CD14-positive monocyte (primary cell): ENCODE data around the gene IFT25. TPM values are rescaled to one million over a fixed set of nuclear protein-coding genes. Genes with fewer than 3 reads are reported as not detected.

Source experiments
- DNase-seq, 3 donors: peaks; one replicate each; pipeline ENCODE4 v3.0.0-alpha.2; 2011 to 2022
- H2AFZ ChIP-seq: 2 replicates; pipeline ENCODE4 v1.6.0; 2012; ENCODE audit warnings: mild to moderate bottlenecking, low read depth, low read length, inconsistent platforms; ENCODE audit not compliant: insufficient read depth, poor library complexity, severe bottlenecking
- H3K27ac ChIP-seq, 2 donors: 1 replicate in 1 of 2; 2 replicates in 1 of 2; pipeline ENCODE4 v1.5.1; 2012 to 2013; ENCODE audit warnings: low read length in 2 of 2, control low read depth in 1 of 2, inconsistent platforms in 1 of 2, low read depth in 1 of 2, mild to moderate bottlenecking in 1 of 2
- H3K27me3 ChIP-seq, 2 donors: one replicate each; pipeline versions ENCODE4 v1.6.0 to v1.6.1; 2011 to 2013; ENCODE audit warnings: low read length in 2 of 2; ENCODE audit not compliant: control insufficient read depth in 2 of 2, insufficient read depth in 2 of 2
- H3K36me3 ChIP-seq, 2 donors: replicated peaks in 1 of 2; 1 replicate in 1 of 2; 2 replicates in 1 of 2; pipeline versions ENCODE4 v1.5.1 to v1.6.1; 2012 to 2013; ENCODE audit warnings: low read length in 2 of 2, control low read depth in 1 of 2, inconsistent platforms in 1 of 2, mild to moderate bottlenecking in 1 of 2; ENCODE audit not compliant: insufficient read depth in 2 of 2, control insufficient read depth in 1 of 2
- H3K4me1 ChIP-seq, 2 donors: 1 replicate in 1 of 2; 2 replicates in 1 of 2; pipeline versions ENCODE4 v1.5.1 to v1.6.1; 2012 to 2013; ENCODE audit warnings: low read length in 2 of 2, control low read depth in 1 of 2, inconsistent platforms in 1 of 2, mild to moderate bottlenecking in 1 of 2, moderate library complexity in 1 of 2; ENCODE audit not compliant: insufficient read depth in 2 of 2, control insufficient read depth in 1 of 2
- H3K4me2 ChIP-seq: replicated peaks from 2 replicates; pipeline ENCODE3; 2012; ENCODE audit warnings: low read length, moderate library complexity, mild to moderate bottlenecking; ENCODE audit not compliant: poor library complexity, severe bottlenecking; ENCODE audit errors: extremely low read depth
- H3K4me3 ChIP-seq, 3 experiments: fragments of 200-600 bp in 1 of 3; sonication (generic) in 1 of 3; replicated peaks in 1 of 3; 1 replicate in 2 of 3; 2 replicates in 1 of 3; pipeline ENCODE4 v1.5.1; 2011 to 2013; ENCODE audit warnings: low read length in 3 of 3, mild to moderate bottlenecking in 3 of 3, control low read depth in 2 of 3, low read depth in 2 of 3, inconsistent platforms in 1 of 3, moderate library complexity in 1 of 3
- H3K79me2 ChIP-seq: 2 replicates; pipeline ENCODE4 v1.6.0; 2012; ENCODE audit warnings: mild to moderate bottlenecking, control low read depth, inconsistent platforms, low read length, moderate library complexity; ENCODE audit not compliant: insufficient read depth
- H3K9ac ChIP-seq: 2 replicates; pipeline ENCODE4 v1.6.0; 2017; ENCODE audit warnings: low read length, mild to moderate bottlenecking; ENCODE audit not compliant: insufficient read depth, poor library complexity, severe bottlenecking
- H3K9me3 ChIP-seq, 2 donors: replicated peaks in 1 of 2; 1 replicate in 1 of 2; 2 replicates in 1 of 2; pipeline versions ENCODE4 v1.5.1 to v1.6.1; 2012 to 2013; ENCODE audit warnings: low read length in 2 of 2, control low read depth in 1 of 2; ENCODE audit not compliant: control insufficient read depth in 1 of 2, insufficient read depth in 1 of 2
- H4K20me1 ChIP-seq: 2 replicates; pipeline ENCODE4 v1.6.0; 2012; ENCODE audit warnings: mild to moderate bottlenecking, low read length, control low read depth, moderate library complexity; ENCODE audit not compliant: insufficient read depth
- H3K27ac Mint-ChIP-seq, 7 donors: one replicate each; pipeline ENCODE4 v1.8.0; 2020; ENCODE audit warnings: mild to moderate bottlenecking in 7 of 7, mixed read lengths in 7 of 7, moderate library complexity in 6 of 7, inconsistent platforms in 2 of 7
- H3K27me3 Mint-ChIP-seq, 3 donors: one replicate each; pipeline ENCODE4 v1.8.0; 2021 to 2022; ENCODE audit warnings: low read depth in 3 of 3, mild to moderate bottlenecking in 3 of 3, mixed read lengths in 3 of 3, moderate library complexity in 3 of 3, inconsistent platforms in 1 of 3
- H3K36me3 Mint-ChIP-seq, 2 donors: one replicate each; pipeline ENCODE4 v1.8.0; 2020; ENCODE audit warnings: mixed read lengths in 2 of 2, inconsistent platforms in 1 of 2, mild to moderate bottlenecking in 1 of 2
- H3K4me1 Mint-ChIP-seq: one replicate; pipeline ENCODE4 v1.8.0; 2020; ENCODE audit warnings: mild to moderate bottlenecking, mixed read lengths
- H3K4me3 Mint-ChIP-seq, 2 donors: one replicate each; pipeline ENCODE4 v1.8.0; 2020; ENCODE audit warnings: mild to moderate bottlenecking in 2 of 2, mixed read lengths in 2 of 2, moderate library complexity in 1 of 2
- H3K9me3 Mint-ChIP-seq, 7 donors: one replicate each; pipeline ENCODE4 v1.8.0; 2020 to 2022; ENCODE audit warnings: mixed read lengths in 7 of 7, mild to moderate bottlenecking in 6 of 7, moderate library complexity in 6 of 7, inconsistent platforms in 2 of 7
- CTCF ChIP-seq: fragments of 200-600 bp; IDR thresholded peaks from one replicate; pipeline ENCODE4 v1.8.0; 2022; ENCODE audit warnings: antibody characterized with exemption, mild to moderate bottlenecking
- WGBS: methylation state at CpG from one replicate; pipeline ENCODE4 v1.1.5; 2013; ENCODE audit warnings: missing lambda C conversion rate; ENCODE audit not compliant: insufficient coverage; 5-methylcytosine and 5-hydroxymethylcytosine counted together
- intact Hi-C, 2 donors: fragments of 100-400 bp; cut with micrococcal nuclease; formaldehyde crosslinking; loops; one replicate each; pipeline versions ENCODE4 v1.15.0 to v1.15.1; 2023
- polyA plus RNA-seq, 3 donors: library from polyadenylated mRNA; depleted of rRNA in 1 of 3; unstranded in 2 of 3; stranded (reverse) in 1 of 3; fragments of 300-500 nt in 2 of 3; fragments of >200 nt in 1 of 3; fragmentation: Illumina TruSeq in 2 of 3; gene quantifications; 1 replicate in 2 of 3; 2 replicates in 1 of 3; pipeline ENCODE4 v1.2.3, GENCODE V29; 2012 to 2021

Gene IFT25
- polyA plus RNA-seq, 3 donors, result 17.1 to 30.6 (median 27.8) TPM

GRCh38 chr1:53945183-53945432, 391 bp downstream of the IFT25 start:
- Mint-ChIP-seq H3K36me3 (peaks cover 0 to 2% of the 10 kb centered on the region in 2 donors), H3K4me3 (peak overlapping the region; percentile 94 to 96), H3K9me3 (no peaks in the 10 kb centered on the region), H3K4me1 (peaks cover 22% of the 10 kb centered on the region), H3K27ac (peak overlapping the region; percentile 87 to 94 (median 92)), H3K27me3 (no peaks in the 10 kb centered on the region)
- Histone ChIP-seq H3K27ac (peak overlapping the region; percentile 51 to 78), H3K9me3 (no peaks in the 10 kb centered on the region), H4K20me1 (no peaks in the 10 kb centered on the region), H3K36me3 (no peaks in the 10 kb centered on the region), H2AFZ (peak overlapping the region; percentile 100), H3K9ac (peak overlapping the region; percentile 81), H3K4me3 (peak overlapping the region; percentile 50 to 96 (median 82)), H3K4me2 (peak overlapping the region; percentile 80), H3K4me1 (peaks cover 18 to 22% of the 10 kb centered on the region in 2 donors), H3K79me2 (peaks cover 35% of the 10 kb centered on the region), H3K27me3 (no peaks in the 10 kb centered on the region)
- no peak for TF ChIP-seq CTCF
- intact Hi-C loops, result loop anchor here (2.0 to 10.0 kb wide), 7 partner anchors 54 to 820 kb away; partner anchors contain the start of genes TCEANC2 (in 2 of the 2), TMEM59 (in 2 of the 2), NDC1 (in 1 of the 2) and PARS2 (in 1 of the 2)
- no peak for DNase-seq
- 0% methylated on average over 2 of the region's 16 CpGs for WGBS

GRCh38 chr1:53944469-53945182, 873 bp downstream of the IFT25 start:
- no peaks in the 10 kb centered on the region for H4K20me1 ChIP-seq
- peak in 1 of 3 donors; percentile 10 for DNase-seq
- TF ChIP-seq CTCF, result no peak
- peak overlapping the region; percentile 80 for H3K4me2 ChIP-seq
- WGBS, result 89% methylated on average over 12 of the region's 20 CpGs
- Mint-ChIP-seq H3K4me3 (peak overlapping the region; percentile 94 to 96), H3K36me3 (peaks cover 0 to 2% of the 10 kb centered on the region in 2 donors), H3K4me1 (peaks cover 22% of the 10 kb centered on the region), H3K27me3 (no peaks in the 10 kb centered on the region), H3K27ac (peak overlapping the region; percentile 20 to 93 (median 91)), H3K9me3 (no peaks in the 10 kb centered on the region)
- peak overlapping the region; percentile 81 for H3K9ac ChIP-seq
- peaks cover 18 to 22% of the 10 kb centered on the region in 2 donors for H3K4me1 ChIP-seq
- peaks cover 35% of the 10 kb centered on the region for H3K79me2 ChIP-seq
- intact Hi-C loops, result loop anchor here (2.0 to 10.0 kb wide), 7 partner anchors 54 to 820 kb away; partner anchors contain the start of genes TCEANC2 (in 2 of the 2), TMEM59 (in 2 of the 2), NDC1 (in 1 of the 2) and PARS2 (in 1 of the 2)
- no peaks in the 10 kb centered on the region for H3K9me3 ChIP-seq
- H2AFZ ChIP-seq, result peak overlapping the region; percentile 100
- peak overlapping the region; percentile 50 to 96 (median 82) for H3K4me3 ChIP-seq
- H3K27me3 ChIP-seq, result no peaks in the 10 kb centered on the region
- H3K36me3 ChIP-seq, result no peaks in the 10 kb centered on the region
- H3K27ac ChIP-seq, result peak overlapping the region; percentile 51 to 78
